ENCODE results near the gene SYT13. TPM values are rescaled to one million over a fixed set of nuclear protein-coding genes. Genes with fewer than 3 reads are reported as not detected.

The SYT13 gene
- total RNA-seq, 1 experiment from 2014 or later = 1.4 TPM

- no peaks in the 10 kb centered on the region for H3K79me2 ChIP-seq (ENCODE audit: insufficient read depth, low read length)
- BruUV-seq (replicated peaks) = no TSS peak
- H3K9me3 ChIP-seq (ENCODE audit: control insufficient read depth in 1 of 2, insufficient read depth in 1 of 2, low read depth in 1 of 2, low read length in 2 of 2) = no peaks in the 10 kb centered on the region
- no peaks in the 10 kb centered on the region for H3K9me2 ChIP-seq (ENCODE audit: insufficient read depth)
- no peak overlapping the region for H3K4me2 ChIP-seq (ENCODE audit: low read length)
- H3K4me3 ChIP-seq (replicated peaks in 1 of 2; ENCODE audit: low read depth in 1 of 2, low read length in 2 of 2) = no peak overlapping the region
- CTCF ChIA-PET = interaction anchor here (1.2 to 1.7 kb wide), 9 partner anchors 8 to 139 kb away, joined by 3 to 13 read pairs (median 6); no protein-coding TSS in a partner anchor
- peaks cover 8% of the 10 kb centered on the region; the same call in 1 of the 2 replicates for H3K27me3 ChIP-seq (ENCODE audit: insufficient read depth, low read length)
- no peaks in the 10 kb centered on the region for H3K36me3 ChIP-seq (ENCODE audit: control insufficient read depth in 1 of 2, insufficient read depth in 2 of 2, low read length in 2 of 2)
- H3K4me1 ChIP-seq (ENCODE audit: control insufficient read depth in 1 of 2, insufficient read depth in 2 of 2, low read length in 2 of 2) = no peaks in the 10 kb centered on the region
- DNase-seq (ENCODE audit: low read depth, low spot score) (no peak), ATAC-seq (no peak)
- intact Hi-C loops (cut with micrococcal nuclease) = no loop called here
- no peak overlapping the region for H2AFZ ChIP-seq (ENCODE audit: low read depth, low read length, poor library complexity, severe bottlenecking)
- no peak overlapping the region for H3K9ac ChIP-seq (ENCODE audit: low read length)
- no peak overlapping the region for H3K27ac ChIP-seq (ENCODE audit: low read depth, low read length)
- RAD21 ChIA-PET (ENCODE audit: low non-redundant PET in 1 of 2, low total read pairs in 2 of 2, uncharacterized antibody in 2 of 2, unreplicated experiment in 2 of 2) = no interaction called here
- TF ChIP-seq ATF3 (IDR thresholded peaks at IDR 0.05) (no peak), EGR1 (IDR thresholded peaks at IDR 0.05; ENCODE audit: low read depth) (no peak), CBX3 (IDR thresholded peaks at IDR 0.05; ENCODE audit: low read depth) (no peak), FOSL1 (IDR thresholded peaks at IDR 0.05; ENCODE audit: low read depth) (no peak), TCF7L2 (IDR thresholded peaks at IDR 0.05; ENCODE audit: borderline replicate concordance, extremely low read depth, insufficient read depth, insufficient read length) (no peak), RAD21 (IDR thresholded peaks at IDR 0.05; ENCODE audit: low read depth) (no peak), REST (IDR thresholded peaks at IDR 0.05; ENCODE audit: low read depth) (no peak), ZNF274 (IDR thresholded peaks at IDR 0.05; ENCODE audit: low read depth, low read length) (no peak), CTCF (IDR thresholded peaks at IDR 0.05 in 2 of 3, conservative IDR thresholded peaks at IDR 0.05 in 1 of 3; ENCODE audit: borderline replicate concordance in 1 of 3, insufficient read depth in 1 of 3, low read depth in 2 of 3, low read length in 2 of 3) (no peak), CEBPB (IDR thresholded peaks at IDR 0.05; ENCODE audit: low read depth) (no peak), ZBTB33 (IDR thresholded peaks at IDR 0.05; ENCODE audit: extremely low read depth, insufficient replicate concordance, low read length) (no peak), SP1 (IDR thresholded peaks at IDR 0.05; ENCODE audit: low read depth) (no peak), YY1 (IDR thresholded peaks at IDR 0.05; ENCODE audit: extremely low read depth, insufficient replicate concordance, low read depth, low read length) (no peak), ZFX (IDR thresholded peaks at IDR 0.05) (no peak), SRF (IDR thresholded peaks at IDR 0.05; ENCODE audit: low read depth) (no peak), SIN3A (IDR thresholded peaks at IDR 0.05; ENCODE audit: low read depth) (no peak), ELF1 (IDR thresholded peaks at IDR 0.05; ENCODE audit: borderline replicate concordance, low read depth) (no peak), EZH2phosphoT487 (IDR thresholded peaks at IDR 0.05; ENCODE audit: borderline replicate concordance) (no peak), JUND (IDR thresholded peaks at IDR 0.05) (no peak)
- POLR2A ChIA-PET = interaction anchor here (1.2 kb wide), 1 partner anchor 20 kb away, joined by 7 read pairs; no protein-coding TSS in a partner anchor
- no peaks in the 10 kb centered on the region for H4K20me1 ChIP-seq (ENCODE audit: insufficient read depth)
Observed at GRCh38 chr11:45232341-45233080, 53.6 kb downstream of the SYT13 start.
